RPMI8226 (cell line): ENCODE data around the gene RABEP1.

Experiments
- DNase-seq: peaks from one replicate; pipeline ENCODE4 v3.0.0-alpha.2; 2015

Gene RABEP1

DNA sequence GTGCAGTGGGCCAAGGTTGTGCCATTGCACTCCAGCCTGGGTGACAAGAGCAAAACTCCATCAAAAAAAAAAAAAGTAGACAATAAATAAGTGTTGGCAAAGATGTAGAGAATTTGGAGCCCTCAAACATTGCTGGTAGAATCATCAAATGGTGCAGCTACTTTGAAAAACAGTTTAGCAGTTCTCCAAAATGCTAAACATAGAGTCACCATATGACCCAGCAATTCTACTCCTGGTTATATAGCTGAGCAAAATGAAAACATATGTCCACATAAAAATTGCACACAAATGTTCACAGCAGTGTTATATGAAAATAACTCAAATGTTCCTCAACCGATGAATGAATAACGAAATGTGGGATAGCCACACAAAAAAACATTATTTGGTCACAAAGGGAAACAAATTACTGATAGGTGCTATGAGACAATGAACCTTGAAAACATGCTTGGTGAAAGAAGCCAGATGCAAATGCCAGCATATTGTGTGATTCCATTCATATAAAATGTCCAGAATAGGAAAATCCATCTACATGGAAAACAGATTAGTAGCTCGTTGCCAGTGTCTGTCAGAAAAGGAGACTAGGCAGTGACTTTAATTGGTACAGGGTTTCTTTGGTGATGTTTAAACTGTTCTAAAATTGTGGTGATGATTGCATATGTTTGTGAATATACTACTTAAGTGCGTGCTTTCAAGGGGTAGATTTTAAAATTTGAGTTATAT, 12.7 kb upstream of the RABEP1 start:
- no peak for DNase-seq

DNA sequence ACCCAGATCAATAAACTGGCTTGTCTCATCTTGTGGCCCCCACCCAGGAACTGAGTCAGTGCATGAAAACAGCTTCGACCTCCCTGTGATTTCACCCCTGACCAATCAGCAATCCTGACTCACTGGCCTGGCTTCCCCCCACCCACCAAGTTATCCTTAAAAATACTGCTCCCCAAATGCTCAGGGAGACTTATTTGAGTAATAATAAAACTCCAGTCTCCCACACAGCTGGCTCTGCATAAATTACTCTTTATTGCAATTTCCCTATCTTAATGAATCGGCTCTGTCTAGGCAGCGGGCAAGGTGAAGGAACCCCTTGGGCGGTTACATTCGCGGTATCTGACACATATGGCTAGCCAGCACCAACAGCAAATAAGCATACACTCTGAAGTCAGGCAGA, 9.8 kb upstream of the RABEP1 start:
- DNase-seq = no peak

DNA sequence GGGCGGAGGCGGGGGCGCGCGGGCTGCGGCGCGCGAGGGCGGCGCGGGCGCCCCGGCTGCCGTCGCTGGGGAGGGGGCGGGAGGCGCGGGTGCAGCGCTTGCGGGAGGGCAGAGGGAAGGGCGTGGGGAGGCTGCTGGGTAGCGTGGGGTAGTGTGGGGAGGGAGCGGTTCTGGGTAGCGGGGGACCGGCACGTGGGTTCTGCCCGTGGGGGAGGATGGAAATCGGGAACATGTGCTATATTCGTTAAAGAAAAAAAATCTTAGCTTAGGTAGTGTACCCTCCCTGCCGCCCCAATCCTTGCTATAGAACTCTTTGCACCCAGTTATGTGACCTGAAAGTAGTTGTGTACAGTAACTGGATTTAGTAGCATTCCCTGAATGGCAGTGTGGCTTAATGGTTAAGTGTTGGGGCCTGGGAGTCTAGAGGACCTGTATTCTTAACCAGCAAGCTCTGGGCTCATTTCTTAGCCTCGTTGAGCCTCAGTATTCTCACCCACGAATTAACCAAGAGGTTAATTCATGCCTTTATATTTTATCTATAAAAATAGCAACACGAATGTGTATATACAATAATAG, 646 bp downstream of the RABEP1 start:
- DNase-seq = peak; percentile 36

GRCh38 chr17:5283571-5284315, 1.7 kb downstream of the RABEP1 start:
- no peak for DNase-seq

DNA sequence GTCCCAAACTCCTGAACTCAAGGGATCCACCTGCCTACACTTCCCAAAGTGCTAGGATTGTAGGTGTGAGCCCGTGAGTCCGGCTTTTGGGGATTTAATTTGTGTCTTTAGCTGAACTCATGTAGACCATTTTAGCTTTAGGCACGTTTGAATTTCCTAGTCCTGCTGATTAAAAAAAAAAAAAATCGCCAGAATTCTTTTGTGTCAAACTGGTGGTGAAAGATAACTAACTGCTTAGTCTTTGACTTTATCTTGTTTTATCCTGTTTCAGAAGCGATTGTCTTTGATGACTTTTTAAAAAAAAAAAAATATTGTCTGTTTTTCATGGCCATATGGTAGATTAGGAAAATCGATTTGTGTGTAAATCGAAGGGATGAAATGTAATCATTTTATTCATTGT, 2.6 kb downstream of the RABEP1 start:
- DNase-seq = no peak

DNA sequence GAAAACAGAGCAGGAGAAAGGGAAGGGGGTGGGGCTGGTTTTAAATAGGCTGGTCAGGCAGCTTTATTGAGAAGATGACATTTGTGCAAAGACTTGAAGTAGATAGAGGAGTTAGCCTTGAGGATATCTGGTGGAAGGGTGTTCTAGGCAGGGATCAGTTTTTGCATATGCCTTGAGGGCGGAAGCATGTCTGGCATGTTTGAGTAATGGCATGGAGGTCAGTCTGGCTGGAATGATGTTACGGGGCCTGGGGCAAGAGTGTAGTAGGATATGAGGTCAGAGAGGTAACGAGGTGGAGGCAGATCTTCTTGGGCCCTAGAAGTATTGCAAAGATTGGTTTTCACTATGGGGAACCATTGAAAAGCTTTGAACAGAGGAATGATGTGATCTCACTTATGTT, 4.8 kb downstream of the RABEP1 start:
- no peak for DNase-seq

GRCh38 chr17:5291683-5292350, 9.7 kb downstream of the RABEP1 start:
- no peak for DNase-seq

GRCh38 chr17:5297245-5297644, 15.2 kb downstream of the RABEP1 start:
- no peak for DNase-seq

GRCh38 chr17:5299383-5299782, 17.3 kb downstream of the RABEP1 start:
- no peak for DNase-seq

GRCh38 chr17:5304636-5305035, 22.6 kb downstream of the RABEP1 start:
- DNase-seq = no peak

DNA sequence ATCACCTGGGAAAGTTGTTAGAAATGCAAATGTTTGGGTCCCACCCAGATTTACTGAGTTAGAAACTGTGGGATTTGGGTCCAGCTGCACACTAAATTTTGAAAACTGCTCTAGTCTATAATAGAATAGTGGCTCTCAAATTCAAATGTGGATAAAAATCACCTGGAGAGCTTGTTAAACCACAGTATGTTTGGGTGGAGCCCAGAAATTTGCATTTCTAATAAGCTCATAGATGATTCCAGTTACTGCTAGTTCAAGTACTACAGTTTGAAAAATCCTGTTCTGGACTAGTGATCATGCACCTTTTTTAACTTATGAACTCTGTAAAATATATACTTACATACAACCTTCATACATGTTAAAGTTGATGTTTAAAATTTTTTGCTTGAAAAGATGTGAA, 27.8 kb downstream of the RABEP1 start:
- no peak for DNase-seq

GRCh38 chr17:5325851-5326250, 43.8 kb downstream of the RABEP1 start:
- no peak for DNase-seq

DNA sequence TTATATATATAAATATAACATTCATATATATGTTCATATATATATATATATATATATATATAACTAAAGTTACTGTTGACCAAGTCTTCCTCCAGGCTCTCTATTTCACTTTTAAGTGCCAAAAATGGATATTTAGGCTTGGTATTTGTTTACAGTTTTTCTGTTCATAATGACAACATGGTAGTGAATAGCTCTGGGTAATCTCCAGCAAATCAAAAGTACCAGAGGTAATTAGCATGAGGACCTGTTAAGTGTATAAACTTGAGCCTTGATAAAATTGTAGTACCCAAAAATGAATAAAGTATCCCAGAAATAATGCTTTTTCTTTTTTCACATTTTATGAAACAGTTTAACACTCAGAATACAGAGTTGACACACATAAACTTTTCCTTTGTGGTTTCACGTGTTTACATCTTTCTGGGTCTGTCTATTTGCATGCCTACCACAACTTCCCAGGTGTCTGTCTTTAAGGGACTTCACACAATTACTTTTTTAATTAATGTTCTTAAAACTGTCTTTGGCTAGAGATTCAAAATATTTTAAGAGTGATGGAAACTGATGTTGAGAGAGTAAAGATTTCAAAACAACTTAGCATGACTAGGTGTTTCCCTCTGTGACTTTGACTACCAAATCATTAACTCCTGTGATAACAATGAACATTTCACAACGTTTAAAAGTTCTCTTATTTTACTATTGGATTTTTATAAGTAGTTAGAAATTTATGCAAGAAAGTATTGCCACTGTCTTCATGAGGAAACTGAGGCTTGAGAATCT, 47.9 kb downstream of the RABEP1 start:
- DNase-seq = no peak

DNA sequence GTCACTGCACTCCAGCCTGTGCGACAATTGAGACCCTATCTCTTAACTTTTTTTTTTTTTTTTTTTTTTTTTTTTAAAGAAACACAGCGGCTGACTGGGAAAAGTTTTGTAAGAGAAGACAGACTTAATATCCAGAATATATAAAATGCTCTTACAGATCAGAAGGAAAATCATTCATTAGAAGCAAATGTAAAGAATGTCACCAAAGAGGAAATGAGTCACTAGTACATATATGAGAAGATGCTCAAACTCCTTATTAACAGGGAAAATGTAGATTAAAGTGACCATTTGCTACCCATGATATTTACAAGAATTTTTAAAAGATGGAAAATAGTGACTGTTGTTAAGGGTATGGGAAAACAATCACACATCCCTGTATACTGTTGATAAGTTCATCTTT, 48.9 kb downstream of the RABEP1 start:
- DNase-seq = no peak

- no peak for DNase-seq
Measured at GRCh38 chr17:5331506-5331905, 49.4 kb downstream of the RABEP1 start.

GRCh38 chr17:5344914-5345313, 62.8 kb downstream of the RABEP1 start:
- no peak for DNase-seq

DNA sequence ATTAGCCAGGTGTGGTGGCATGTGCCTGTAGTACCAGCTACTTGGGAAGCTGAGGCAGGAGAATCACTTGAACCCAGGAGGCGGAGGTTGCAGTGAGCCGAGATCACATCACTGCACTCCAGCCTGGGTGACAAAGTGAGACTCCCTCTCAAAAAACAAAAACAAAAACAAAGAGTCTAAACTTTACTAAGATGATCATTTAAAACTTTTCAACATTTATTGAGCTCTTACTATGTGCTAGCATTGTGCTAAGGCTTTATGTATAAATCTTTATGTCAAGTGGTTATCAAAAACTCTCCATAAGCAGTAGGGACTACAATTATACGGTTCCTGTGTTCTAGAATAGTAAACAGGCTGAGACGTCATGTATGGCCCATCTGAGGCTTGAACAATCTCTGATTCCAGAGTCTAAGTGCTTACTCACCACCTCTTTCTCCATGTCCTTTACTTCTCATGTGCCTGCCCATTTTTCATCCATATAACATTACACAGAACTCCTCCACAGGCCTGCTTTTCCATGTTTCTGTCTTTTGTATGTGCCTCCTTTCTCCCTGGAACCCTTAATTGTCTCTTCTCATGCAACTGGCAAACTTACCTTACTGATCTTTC, 70.7 kb downstream of the RABEP1 start:
- no peak for DNase-seq

DNA sequence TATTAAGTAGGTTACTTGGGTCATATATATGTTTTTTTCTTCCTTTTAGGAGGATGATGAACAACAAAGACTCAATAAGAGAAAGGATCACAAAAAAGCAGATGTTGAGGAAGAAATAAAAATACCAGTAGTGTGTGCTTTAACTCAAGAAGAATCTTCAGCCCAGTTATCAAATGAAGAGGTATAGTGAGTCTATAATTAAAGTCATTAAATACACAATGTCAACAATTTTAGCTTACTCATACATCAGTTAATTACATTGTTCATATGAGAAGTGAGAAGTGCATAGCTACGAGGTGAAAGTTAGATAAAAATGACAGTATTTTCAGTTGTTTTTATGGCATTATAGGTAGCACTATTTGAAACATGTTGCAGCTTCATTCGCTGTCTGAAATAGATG, 72.2 kb downstream of the RABEP1 start:
- DNase-seq = no peak

- DNase-seq = no peak
Measured at GRCh38 chr17:5354886-5355415, 72.9 kb downstream of the RABEP1 start.

GRCh38 chr17:5355421-5356129, 73.5 kb downstream of the RABEP1 start:
- no peak for DNase-seq

DNA sequence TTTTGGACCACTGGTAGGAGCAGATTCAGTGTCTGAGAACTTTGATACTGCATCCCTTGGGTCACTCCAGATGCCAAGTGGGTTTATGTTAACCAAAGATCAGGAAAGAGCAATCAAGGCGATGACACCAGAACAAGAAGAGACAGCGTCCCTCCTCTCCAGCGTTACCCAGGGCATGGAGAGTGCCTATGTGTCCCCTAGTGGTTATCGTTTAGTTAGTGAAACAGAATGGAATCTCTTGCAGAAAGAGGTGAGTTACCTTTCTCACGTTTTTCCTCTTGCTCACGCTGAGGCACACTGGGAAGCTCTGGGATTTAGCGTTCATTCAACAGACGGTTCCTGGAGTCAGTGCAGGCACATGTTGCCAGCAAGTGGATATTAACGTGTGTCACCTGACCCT, 79.3 kb downstream of the RABEP1 start:
- no peak for DNase-seq
